GM23248 (cell line): ENCODE data around the gene GHR. TPM values are rescaled to one million over a fixed set of nuclear protein-coding genes. Genes with fewer than 3 reads are reported as not detected.

Experiments
- DNase-seq: peaks from one replicate; pipeline ENCODE4 v3.0.0-alpha.2; 2015
- H2AFZ ChIP-seq: fragments of 200-600 bp; sonication (generic); 2 replicates; pipeline ENCODE4 v1.6.1; 2016; ENCODE audit warnings: antibody characterized with exemption
- H3F3A ChIP-seq: fragments of 200-600 bp; sonication (generic); 2 replicates; pipeline ENCODE4 v1.6.1; 2016; ENCODE audit warnings: mild to moderate bottlenecking, antibody characterized with exemption, mixed run types; ENCODE audit not compliant: insufficient read depth
- H3K27ac ChIP-seq: fragments of 200-600 bp; sonication (generic); 2 replicates; pipeline ENCODE4 v1.5.1; 2016; ENCODE audit warnings: mild to moderate bottlenecking
- H3K27me3 ChIP-seq: fragments of 200-600 bp; sonication (generic); replicated peaks from 2 replicates; pipeline ENCODE4 v1.6.1; 2016; ENCODE audit warnings: mild to moderate bottlenecking; ENCODE audit not compliant: insufficient read depth
- H3K36me3 ChIP-seq: fragments of 200-600 bp; sonication (generic); 2 replicates; pipeline ENCODE4 v1.6.1; 2016; ENCODE audit warnings: low read depth, mild to moderate bottlenecking
- H3K4me1 ChIP-seq: fragments of 200-600 bp; sonication (generic); 2 replicates; pipeline ENCODE4 v1.6.1; 2016; ENCODE audit warnings: mild to moderate bottlenecking; ENCODE audit not compliant: insufficient read depth
- H3K4me2 ChIP-seq: fragments of 200-600 bp; sonication (generic); one replicate; pipeline ENCODE4 v1.6.1; 2016; ENCODE audit warnings: mild to moderate bottlenecking; ENCODE audit not compliant: unreplicated experiment
- H3K4me3 ChIP-seq: fragments of 200-600 bp; sonication (generic); 2 replicates; pipeline ENCODE4 v1.5.1; 2016; ENCODE audit warnings: mild to moderate bottlenecking
- H3K79me2 ChIP-seq: fragments of 200-600 bp; sonication (generic); 2 replicates; pipeline ENCODE4 v1.6.1; 2016; ENCODE audit warnings: mild to moderate bottlenecking; ENCODE audit not compliant: insufficient read depth
- H3K9ac ChIP-seq: fragments of 200-600 bp; sonication (generic); 2 replicates; pipeline ENCODE4 v1.6.1; 2016; ENCODE audit warnings: mild to moderate bottlenecking
- H3K9me2 ChIP-seq: fragments of 200-600 bp; sonication (generic); 2 replicates; pipeline ENCODE4 v1.6.1; 2016; ENCODE audit warnings: mixed run types, mild to moderate bottlenecking, moderate library complexity; ENCODE audit not compliant: insufficient read depth
- H3K9me3 ChIP-seq: fragments of 200-600 bp; sonication (generic); one replicate; pipeline ENCODE4 v1.6.1; 2017; ENCODE audit warnings: low read depth
- H4K20me1 ChIP-seq: fragments of 200-600 bp; sonication (generic); 2 replicates; pipeline ENCODE4 v1.6.0; 2016; ENCODE audit not compliant: insufficient read depth
- EZH2 ChIP-seq: fragments of 200-600 bp; sonication (generic); IDR thresholded peaks from 2 replicates; pipeline ENCODE4 v1.6.1; 2018; ENCODE audit warnings: antibody characterized with exemption, mild to moderate bottlenecking; ENCODE audit not compliant: insufficient read depth, poor library complexity, severe bottlenecking
- EZH2phosphoT487 ChIP-seq: fragments of 200-600 bp; sonication (generic); IDR thresholded peaks from 2 replicates; pipeline ENCODE4 v1.6.1; 2018; ENCODE audit warnings: antibody characterized with exemption, moderate library complexity, mild to moderate bottlenecking, low read depth; ENCODE audit not compliant: insufficient read depth
- WGBS, 2 experiments: methylation state at CpG; one replicate each; pipeline ENCODE4 v1.1.6; 2015 to 2017; ENCODE audit warnings: low lambda C conversion rate in 2 of 2, low coverage in 1 of 2; ENCODE audit errors: missing lambda C conversion rate in 2 of 2; 5-methylcytosine and 5-hydroxymethylcytosine counted together
- in situ Hi-C: fragments of 300-500 bp; cut with MboI; formaldehyde crosslinking; loops from 2 replicates; pipeline ENCODE4 v1.15.0; 2020
- polyA plus RNA-seq: library from polyadenylated mRNA; unstranded; fragments of >200 nt; fragmentation: Nextera tagmentation; extraction: Ambion mirVana; gene quantifications from 2 replicates; pipeline ENCODE4 v1.2.1, GENCODE V29; 2016
- total RNA-seq: library from RNA; depleted of rRNA; stranded (reverse); fragments of >200 nt; shearing (Covaris generic); gene quantifications from 2 replicates; pipeline ENCODE4 v1.2.3, GENCODE V29; 2014

GHR gene
- total and polyA plus RNA-seq, 2 experiments from 2014 or later, result 0.64 to 1.5 TPM

DNA sequence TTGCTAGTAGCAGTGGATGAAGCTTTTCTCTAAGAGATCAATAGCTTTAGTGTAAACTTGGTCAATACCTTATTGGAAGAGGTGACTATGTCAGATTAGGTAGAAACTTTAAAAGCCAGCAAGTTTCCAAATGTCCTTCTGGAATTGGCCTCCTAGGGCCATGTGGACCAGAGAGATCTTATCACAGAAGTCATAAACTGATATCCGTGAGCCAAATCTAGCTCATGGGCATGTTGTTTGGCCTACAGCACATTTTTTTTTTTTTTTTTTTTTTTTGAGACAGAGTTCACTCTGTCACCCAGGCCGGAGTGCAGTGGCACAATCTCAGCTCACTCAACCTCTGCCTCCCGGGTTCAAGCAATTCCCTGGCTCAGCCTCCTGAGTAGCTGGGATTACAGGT lies 175.9 kb downstream of the GHR start:
- H3K4me1 ChIP-seq, result no peaks in the 10 kb centered on the region
- DNase-seq, result no peak
- no peak overlapping the region for H3K9ac ChIP-seq
- 0 out of 2 replicates have a peak, but pooled peaks cover 3% of the 10 kb centered on the region for H3K27me3 ChIP-seq
- no peak overlapping the region for H3K27ac ChIP-seq
- H3K9me3 ChIP-seq, result no peaks in the 10 kb centered on the region
- no peaks in the 10 kb centered on the region for H3K36me3 ChIP-seq
- TF ChIP-seq EZH2phosphoT487 (no peak), EZH2 (no peak)
- 82 to 88% methylated on average over 3 of the region's 3 CpGs for WGBS, 2 experiments
- H3K9me2 ChIP-seq, result no peaks in the 10 kb centered on the region
- in situ Hi-C loops, result loop anchor here (25.0 kb wide), 1 partner anchor 288 kb away; no protein-coding TSS in a partner anchor
- H4K20me1 ChIP-seq, result no peaks in the 10 kb centered on the region
- H3K4me3 ChIP-seq, result no peak overlapping the region
- no peak overlapping the region for H2AFZ ChIP-seq
- no peak overlapping the region for H3K4me2 ChIP-seq
- H3F3A ChIP-seq, result no peaks in the 10 kb centered on the region
- H3K79me2 ChIP-seq, result no peaks in the 10 kb centered on the region

DNA sequence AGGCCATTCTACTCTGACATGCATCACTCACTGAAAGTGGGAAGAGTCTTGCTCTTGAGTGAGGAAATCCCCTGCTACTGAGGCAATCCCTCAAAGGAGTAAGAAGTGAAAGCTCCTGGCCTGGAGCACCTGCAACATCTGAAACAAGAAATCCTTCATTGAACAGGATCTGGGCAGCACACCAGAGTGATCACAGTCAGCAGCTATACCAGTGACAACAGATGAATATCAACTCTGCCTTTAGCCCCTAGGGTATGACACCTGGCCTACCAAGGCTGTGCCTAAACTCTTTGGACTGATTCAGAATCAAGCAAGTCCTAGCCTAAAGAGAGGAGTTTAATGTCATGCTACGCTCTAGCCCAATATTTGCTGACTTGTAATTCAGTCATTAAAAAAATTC lies 177.2 kb downstream of the GHR start:
- WGBS, 2 experiments, result 90 to 92% methylated on average over 1 of the region's 1 CpG
- DNase-seq, result no peak
- H3K4me2 ChIP-seq, result no peak overlapping the region
- H3K4me3 ChIP-seq, result no peak overlapping the region
- H3F3A ChIP-seq, result no peaks in the 10 kb centered on the region
- no peaks in the 10 kb centered on the region for H3K9me3 ChIP-seq
- H4K20me1 ChIP-seq, result no peaks in the 10 kb centered on the region
- in situ Hi-C loops, result no loop called here
- H3K27me3 ChIP-seq, result 0 out of 2 replicates have a peak, but pooled peaks cover 7% of the 10 kb centered on the region
- H3K4me1 ChIP-seq, result no peaks in the 10 kb centered on the region
- no peaks in the 10 kb centered on the region for H3K36me3 ChIP-seq
- H3K9ac ChIP-seq, result no peak overlapping the region
- no peaks in the 10 kb centered on the region for H3K9me2 ChIP-seq
- no peak overlapping the region for H3K27ac ChIP-seq
- no peak for TF ChIP-seq EZH2
- no peak for TF ChIP-seq EZH2phosphoT487
- H2AFZ ChIP-seq, result no peak overlapping the region
- H3K79me2 ChIP-seq, result no peaks in the 10 kb centered on the region

DNA sequence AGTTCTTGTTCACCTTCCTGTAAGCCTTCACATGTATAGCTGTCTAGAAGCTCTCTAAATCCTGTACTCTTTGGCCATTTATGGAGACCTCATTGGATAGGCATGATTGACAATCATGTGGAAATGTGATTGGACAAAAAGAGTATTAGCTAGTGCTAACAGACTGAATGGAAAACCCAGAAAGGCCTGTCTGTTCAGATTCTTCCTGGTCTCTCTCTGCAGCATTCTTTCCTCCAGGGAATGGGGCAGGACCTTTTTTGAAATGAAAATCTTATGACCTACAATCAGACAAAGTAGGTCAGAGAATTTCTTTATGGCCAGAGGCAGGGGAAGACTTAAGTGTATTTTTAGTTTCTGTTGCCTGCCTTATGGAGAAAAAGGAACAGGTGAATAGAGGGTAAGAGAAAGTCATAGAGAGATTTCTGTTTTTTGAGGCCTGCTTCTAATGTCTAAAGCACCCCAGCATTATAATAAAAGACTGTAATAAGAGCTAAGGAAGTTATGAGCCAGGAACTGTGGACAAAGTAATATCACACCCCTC lies 181.0 kb downstream of the GHR start:
- no peak overlapping the region for H2AFZ ChIP-seq
- H3K9me2 ChIP-seq, result no peaks in the 10 kb centered on the region
- H3K9ac ChIP-seq, result no peak overlapping the region
- no peak for DNase-seq
- H4K20me1 ChIP-seq, result no peaks in the 10 kb centered on the region
- H3K9me3 ChIP-seq, result no peaks in the 10 kb centered on the region
- peaks cover 32% of the 10 kb centered on the region for H3K27me3 ChIP-seq
- TF ChIP-seq EZH2phosphoT487 (no peak), EZH2 (no peak)
- in situ Hi-C loops, result no loop called here
- no peaks in the 10 kb centered on the region for H3K36me3 ChIP-seq
- H3K4me1 ChIP-seq, result no peaks in the 10 kb centered on the region
- no peak overlapping the region for H3K27ac ChIP-seq
- no peaks in the 10 kb centered on the region for H3F3A ChIP-seq
- no peak overlapping the region for H3K4me3 ChIP-seq
- no peaks in the 10 kb centered on the region for H3K79me2 ChIP-seq
- H3K4me2 ChIP-seq, result no peak overlapping the region

DNA sequence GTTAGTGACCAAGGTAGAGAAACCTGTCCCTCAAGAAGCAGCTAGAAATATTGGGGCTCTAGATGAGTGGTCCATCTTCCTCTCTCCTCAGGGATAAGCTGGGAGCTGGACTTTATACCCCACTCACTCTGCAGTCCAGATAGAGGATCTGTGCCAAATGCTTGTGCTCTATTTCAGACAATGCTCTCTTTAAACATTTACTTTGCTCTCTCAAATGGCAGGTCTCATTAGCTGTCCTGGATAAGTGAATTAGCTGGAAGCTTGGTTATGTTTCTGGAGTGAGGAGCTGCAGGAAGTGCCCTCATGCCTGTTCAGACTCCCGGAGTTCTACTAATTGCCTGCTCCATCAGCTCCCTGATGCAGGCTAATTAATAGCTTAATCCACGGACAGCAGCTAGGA lies 182.3 kb downstream of the GHR start:
- no peaks in the 10 kb centered on the region for H3K9me3 ChIP-seq
- DNase-seq, result no peak
- H4K20me1 ChIP-seq, result no peaks in the 10 kb centered on the region
- no peak overlapping the region for H3K27ac ChIP-seq
- H3K9me2 ChIP-seq, result no peaks in the 10 kb centered on the region
- no peak overlapping the region for H3K4me3 ChIP-seq
- no peaks in the 10 kb centered on the region for H3F3A ChIP-seq
- H3K27me3 ChIP-seq, result peaks cover 44% of the 10 kb centered on the region
- H3K4me2 ChIP-seq, result no peak overlapping the region
- H3K36me3 ChIP-seq, result no peaks in the 10 kb centered on the region
- WGBS, 2 experiments, result 52 to 71% methylated on average over 2 of the region's 2 CpGs
- TF ChIP-seq EZH2phosphoT487 (no peak), EZH2 (no peak)
- H2AFZ ChIP-seq, result no peak overlapping the region
- in situ Hi-C loops, result no loop called here
- no peaks in the 10 kb centered on the region for H3K4me1 ChIP-seq
- no peak overlapping the region for H3K9ac ChIP-seq
- no peaks in the 10 kb centered on the region for H3K79me2 ChIP-seq

DNA sequence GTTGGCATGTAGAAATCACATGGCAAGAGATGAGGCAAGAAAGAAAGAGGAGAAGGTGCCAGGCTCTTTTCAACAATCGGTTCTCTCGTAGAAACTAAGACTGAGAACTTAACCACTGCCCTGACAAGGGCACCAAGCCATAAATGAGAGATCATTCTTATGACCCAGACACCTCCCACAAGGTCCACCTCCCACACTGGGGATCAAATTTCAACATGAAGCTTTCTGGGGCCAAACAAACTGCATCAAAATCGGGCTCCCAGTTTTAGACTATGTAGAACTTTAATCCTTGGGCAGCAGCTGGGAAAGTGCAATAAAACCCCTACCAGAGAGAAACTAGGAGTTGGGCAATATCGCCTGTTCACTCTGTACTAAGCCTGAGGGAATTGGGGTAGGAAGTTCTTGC lies 183.2 kb downstream of the GHR start:
- in situ Hi-C loops, result no loop called here
- no peak for DNase-seq

More for the DNA sequence above, 183.2 kb downstream of the GHR start:
- Histone ChIP-seq H3F3A (no peaks in the 10 kb centered on the region), H3K36me3 (no peaks in the 10 kb centered on the region), H3K4me1 (no peaks in the 10 kb centered on the region), H3K79me2 (no peaks in the 10 kb centered on the region), H3K27me3 (peaks cover 53% of the 10 kb centered on the region), H3K4me2 (no peak overlapping the region), H2AFZ (no peak overlapping the region), H3K9me3 (no peaks in the 10 kb centered on the region), H3K9ac (no peak overlapping the region), H4K20me1 (no peaks in the 10 kb centered on the region), H3K27ac (no peak overlapping the region), H3K9me2 (no peaks in the 10 kb centered on the region), H3K4me3 (no peak overlapping the region)
- TF ChIP-seq EZH2phosphoT487 (no peak), EZH2 (no peak)
- WGBS, 2 experiments, result 72 to 82% methylated on average over 4 of the region's 4 CpGs
